HTR-8/SVneo (cell line): ENCODE results near the gene RRAGD.

Source experiments
- DNase-seq: peaks from one replicate; pipeline ENCODE4 v3.0.0; 2011; ENCODE audit warnings: low spot score, mixed read lengths; ENCODE audit not compliant: insufficient read length
- FAIRE-seq: peaks from 2 replicates; lab custom pipeline; 2011; peaks lifted over from hg19 to GRCh38; lab: Jason Lieb, UNC

RRAGD gene

DNA sequence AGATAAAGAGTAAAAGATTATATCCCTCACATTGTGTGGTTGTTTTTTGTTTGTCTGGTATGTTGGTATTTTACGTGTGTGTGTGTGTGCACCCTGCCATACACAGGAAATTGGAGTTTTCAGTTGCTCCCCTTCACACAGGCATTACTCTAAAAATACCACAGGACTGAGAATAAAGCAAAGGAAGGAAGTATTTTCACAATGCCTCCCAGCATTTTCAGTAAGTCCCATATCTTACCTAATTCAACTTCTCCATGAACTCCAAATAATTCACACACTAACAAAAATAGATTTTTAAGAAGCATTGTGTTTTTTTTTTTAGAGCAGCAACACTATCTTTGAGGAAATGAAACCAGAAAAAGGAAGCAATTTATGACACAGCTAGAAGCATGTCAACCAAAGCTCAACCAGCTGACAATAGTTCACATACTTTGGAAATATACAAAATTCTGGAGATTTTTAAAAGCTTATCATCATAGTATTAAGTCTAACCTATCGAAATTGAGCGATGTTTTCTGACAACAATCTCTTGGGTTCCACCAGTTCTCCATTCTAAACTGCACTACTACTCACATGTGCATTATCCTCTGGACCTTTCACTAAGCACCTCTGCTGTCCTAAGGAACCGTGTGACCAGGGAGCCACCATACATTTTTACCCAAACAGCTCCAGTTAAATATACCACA, 61.6 kb downstream of the RRAGD start:
- FAIRE-seq (no peak), DNase-seq (no peak)

- no peak for FAIRE-seq
These were observed 63.7 kb downstream of the RRAGD start for GRCh38 chr6:89348372-89348771.

GRCh38 chr6:89347825-89348224, 64.2 kb downstream of the RRAGD start:
- no peak for FAIRE-seq
- no peak for DNase-seq

More at GRCh38 chr6:89348372-89348771, 63.7 kb downstream of the RRAGD start:
- no peak for DNase-seq

DNA sequence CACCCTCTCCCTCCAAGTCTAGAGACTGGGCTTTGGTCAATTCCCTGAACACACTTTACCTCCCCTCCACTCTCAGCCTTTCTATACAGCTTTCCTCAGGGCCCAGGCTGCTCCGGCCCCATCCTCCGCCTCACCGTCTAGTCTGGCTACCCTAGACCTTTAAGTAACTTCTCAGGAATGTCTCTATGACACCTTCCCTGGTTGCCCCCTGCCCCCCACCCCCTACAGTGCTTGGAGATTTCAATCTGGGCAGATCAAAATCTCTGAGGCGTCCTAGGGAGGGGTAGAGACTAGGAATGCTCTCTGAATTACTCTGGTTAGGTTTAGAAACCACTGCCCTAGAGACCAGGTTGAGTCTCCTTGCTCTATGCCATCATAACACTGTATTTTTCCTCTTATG, 65.6 kb downstream of the RRAGD start:
- no peak for FAIRE-seq

DNA sequence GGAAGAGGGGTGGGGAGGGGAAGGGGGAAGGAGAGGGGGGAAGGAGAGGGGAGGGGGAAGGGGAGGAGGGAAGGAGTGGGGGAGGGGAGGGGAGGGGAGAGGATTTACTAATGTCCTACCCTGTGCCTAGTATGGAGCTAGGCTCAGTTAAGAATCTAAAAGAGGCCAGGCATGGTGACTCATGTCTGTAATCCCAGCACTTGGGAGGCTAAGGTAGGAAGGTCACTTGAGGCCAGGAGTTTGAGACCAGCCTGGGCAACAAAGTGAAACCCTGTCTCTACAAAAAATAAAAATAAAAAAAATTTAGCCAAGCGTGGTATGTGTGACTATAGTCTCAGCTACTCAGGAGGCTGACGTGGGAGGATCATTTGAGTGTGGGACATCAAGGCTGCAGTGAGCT, 72.5 kb downstream of the RRAGD start:
- DNase-seq (no peak), FAIRE-seq (no peak)

More for the DNA sequence above, 65.6 kb downstream of the RRAGD start:
- no peak for DNase-seq

DNA sequence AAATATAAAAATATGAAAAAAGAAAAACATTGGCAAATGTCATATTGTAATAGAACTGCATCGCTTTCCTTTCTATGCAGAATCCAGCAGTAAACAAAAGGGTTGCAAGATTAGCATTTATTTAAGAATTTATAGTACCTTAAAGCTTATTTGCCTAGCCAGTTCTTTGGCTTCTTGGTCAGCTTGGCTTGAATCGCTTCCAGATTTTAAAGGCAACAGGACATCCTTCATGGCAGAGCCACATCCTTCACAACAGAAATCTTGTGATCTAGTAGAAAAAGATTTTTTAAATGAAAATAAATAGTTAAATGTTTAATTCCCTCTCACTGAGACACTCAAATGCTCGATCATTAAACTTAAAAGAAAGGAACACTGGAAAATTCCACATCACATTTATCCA, 76.9 kb downstream of the RRAGD start:
- FAIRE-seq (no peak), DNase-seq (no peak)

- FAIRE-seq = no peak
These were observed 81.2 kb downstream of the RRAGD start for GRCh38 chr6:89330910-89331309.

DNA sequence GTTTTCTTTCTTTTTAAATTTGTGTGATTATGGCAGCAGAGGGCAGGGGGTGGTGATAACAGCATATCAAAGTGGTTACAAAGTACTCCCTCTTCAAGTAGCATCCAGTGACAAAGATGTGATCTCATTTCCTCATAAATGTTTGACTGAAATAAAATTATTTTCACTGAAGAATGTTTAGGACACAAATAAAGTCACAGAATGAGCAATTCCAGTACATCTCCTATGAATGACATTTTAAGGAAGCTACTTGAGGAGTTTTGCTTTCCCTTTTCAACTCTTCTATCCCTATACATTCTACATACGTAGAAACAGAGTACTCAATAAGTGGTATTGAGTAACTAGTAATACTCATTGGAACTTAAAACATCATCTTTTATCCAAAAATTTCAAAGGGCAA, 83.1 kb downstream of the RRAGD start:
- FAIRE-seq (no peak), DNase-seq (no peak)

More at GRCh38 chr6:89330910-89331309, 81.2 kb downstream of the RRAGD start:
- DNase-seq = no peak

DNA sequence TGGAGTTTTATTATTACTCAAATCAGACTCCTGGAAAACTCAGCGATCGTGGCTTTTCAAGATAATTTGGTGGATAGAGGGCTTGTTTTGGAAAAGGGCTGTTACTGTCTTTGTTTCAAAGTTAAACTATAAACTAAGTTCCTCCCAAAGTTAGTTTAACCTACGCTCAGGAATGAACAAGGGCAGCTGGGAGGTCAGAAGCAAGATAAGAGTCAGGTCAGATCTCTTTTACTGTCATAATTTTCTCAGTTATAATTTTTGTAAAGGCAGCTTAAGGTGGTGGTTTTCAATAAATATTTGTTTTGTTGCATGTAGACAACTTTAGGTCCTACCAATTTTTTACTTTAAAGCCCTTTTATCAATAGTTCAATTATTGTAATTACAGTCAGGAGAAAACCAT, 87.8 kb downstream of the RRAGD start:
- FAIRE-seq (no peak), DNase-seq (no peak)

DNA sequence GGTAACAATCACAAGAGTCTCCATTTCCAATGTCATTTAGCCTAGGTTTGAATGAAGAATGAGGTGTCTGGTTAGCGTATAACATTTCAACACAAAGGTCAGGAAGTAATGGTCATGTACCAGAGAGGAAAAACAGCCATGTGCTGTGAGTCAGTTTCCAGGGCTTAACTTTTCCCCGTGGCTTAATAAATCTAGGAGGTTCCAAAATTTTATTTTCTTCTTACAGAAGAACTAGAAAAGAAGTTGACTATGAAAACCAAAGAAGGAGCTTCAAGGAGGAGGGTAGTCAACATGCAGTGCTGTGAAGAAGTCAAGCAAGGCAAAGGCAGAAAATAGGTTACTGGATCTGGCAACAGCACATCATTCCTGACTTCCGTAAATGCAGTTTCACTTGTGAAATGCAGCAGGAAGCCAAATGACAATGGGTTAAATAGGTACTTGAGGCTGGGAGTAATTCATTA, 88.5 kb downstream of the RRAGD start:
- no peak for FAIRE-seq
- no peak for DNase-seq

DNA sequence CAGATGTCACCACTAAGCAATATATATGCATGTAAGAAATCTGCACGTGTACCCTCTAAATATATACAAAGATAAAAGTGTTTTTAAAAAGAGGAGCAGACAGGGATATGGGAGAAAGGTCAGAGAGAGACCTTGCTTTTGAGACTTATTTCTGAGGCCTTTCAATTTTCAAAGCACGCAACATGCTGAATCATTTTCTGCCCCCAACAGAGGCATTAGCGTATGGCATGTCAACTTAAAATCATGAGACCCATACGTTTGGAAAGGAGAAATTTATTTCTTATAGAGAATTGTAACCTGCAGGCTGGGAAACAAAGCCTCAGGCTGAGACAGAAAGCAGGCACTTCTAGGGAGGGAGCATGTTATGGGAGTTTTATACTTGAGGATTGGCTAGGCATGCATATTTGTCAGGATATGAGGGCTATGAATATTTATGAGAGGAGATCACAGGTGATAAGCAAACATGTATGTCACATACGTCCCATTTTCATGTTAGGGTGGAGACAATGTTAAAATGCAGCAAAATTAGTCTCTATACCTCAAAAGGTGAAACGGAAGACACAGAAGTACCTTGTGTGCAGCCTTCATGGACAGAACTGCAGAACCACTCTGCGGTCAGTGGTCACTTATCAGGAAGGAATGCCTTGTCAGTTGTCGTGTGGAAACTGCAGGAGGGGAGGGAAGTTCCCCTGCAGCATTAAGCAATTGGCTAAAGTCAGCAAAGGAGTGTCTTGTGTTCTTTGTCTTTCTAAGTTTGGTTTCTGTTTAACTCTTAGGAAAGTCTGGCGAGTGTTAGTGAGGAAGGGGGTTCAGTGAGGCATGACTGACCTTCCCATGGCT, 90.7 kb downstream of the RRAGD start:
- FAIRE-seq = no peak

GRCh38 chr6:89320012-89320559, 92.0 kb downstream of the RRAGD start:
- no peak for DNase-seq
- no peak for FAIRE-seq

More for the DNA sequence above, 90.7 kb downstream of the RRAGD start:
- no peak for DNase-seq

- no peak for DNase-seq
- no peak for FAIRE-seq
These were observed 95.0 kb downstream of the RRAGD start for GRCh38 chr6:89317067-89317466.

DNA sequence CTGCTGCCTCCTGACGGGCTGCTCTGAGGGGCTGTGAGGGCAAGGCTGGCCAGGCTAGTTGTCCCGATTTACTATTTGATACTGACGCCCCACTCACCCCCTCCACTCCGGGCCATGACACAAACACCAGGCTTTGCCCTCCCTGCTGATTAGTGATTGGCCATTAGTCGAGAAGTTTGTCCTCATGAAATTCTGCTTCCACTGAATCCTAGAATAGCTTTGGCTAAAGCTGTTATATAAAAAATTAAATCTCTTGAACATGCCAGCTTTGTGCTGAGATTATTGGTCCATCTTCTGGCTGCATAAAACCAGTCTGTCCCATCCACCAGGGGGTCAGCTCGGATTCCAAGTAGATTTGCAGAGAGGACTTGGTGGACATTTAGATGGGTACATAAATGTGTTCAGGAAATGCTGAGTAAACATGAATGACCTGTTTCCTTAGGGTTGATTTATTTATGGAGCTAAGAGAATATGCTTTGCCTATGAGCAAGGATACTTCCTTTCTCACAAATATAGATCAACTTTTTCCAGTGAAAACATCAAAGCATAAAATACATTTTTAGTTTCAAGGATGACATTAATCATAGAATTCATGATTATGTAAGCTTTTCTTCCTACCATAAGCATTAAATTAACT, 96.7 kb downstream of the RRAGD start, which contains the start of gene GABRR2:
GABRR2 (minus strand) TSS at position 51 of the 637 bp plus-strand sequence. CDS start 134 bp downstream, outside the sequence.
- FAIRE-seq (no peak), DNase-seq (no peak)

DNA sequence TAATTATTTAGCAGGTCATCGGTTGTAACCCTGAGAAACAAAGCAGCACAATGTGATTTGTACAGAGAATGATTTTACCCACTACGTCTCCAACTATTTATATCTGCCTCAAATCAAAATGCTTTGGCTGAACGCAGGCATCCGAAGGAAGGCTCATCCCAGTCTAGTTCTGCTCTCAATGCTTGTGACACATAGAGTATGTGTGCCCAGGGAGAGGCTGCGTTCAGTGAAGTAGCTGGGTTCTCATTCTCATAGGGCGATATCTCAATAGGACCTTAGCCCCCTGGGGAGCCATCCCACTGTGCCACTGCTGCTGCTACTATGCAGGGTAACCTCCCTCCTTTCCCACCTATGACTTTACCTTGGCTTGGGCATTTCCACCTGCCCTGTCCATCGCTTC, 97.4 kb downstream of the RRAGD start:
- no peak for DNase-seq
- FAIRE-seq = no peak
